ENCODE results near the gene SLC25A43. TPM values are rescaled to one million over a fixed set of nuclear protein-coding genes. Genes with fewer than 3 reads are reported as not detected.

Gene SLC25A43
- total RNA-seq, 1 experiment from 2014 or later: 42.3 TPM

GRCh38 chrX:119393144-119393543, 6.0 kb upstream of the SLC25A43 start:
- intact Hi-C loops (cut with micrococcal nuclease; ENCODE audit: unreplicated experiment): no loop called here
- CTCF ChIA-PET: no interaction called here
- H3K27me3 ChIP-seq (ENCODE audit: insufficient read depth, low read depth): no peaks in the 10 kb centered on the region

GRCh38 chrX:119398587-119398973, 556 bp upstream of the SLC25A43 start:
- Histone ChIP-seq H4K20me1 (ENCODE audit: insufficient read depth) (no peaks in the 10 kb centered on the region; the same call in 1 of the 2 replicates), H3K36me3 (ENCODE audit: low read depth) (no peaks in the 10 kb centered on the region), H2AFZ (peak overlapping the region; percentile 87), H3K27me3 (ENCODE audit: insufficient read depth, low read depth) (no peaks in the 10 kb centered on the region), H3K9me3 (ENCODE audit: insufficient read depth, low read depth) (no peaks in the 10 kb centered on the region), H3K27ac (0 out of 2 replicates have a peak overlapping the region, but pooled peaks have one; percentile 38), H3K4me1 (replicated peaks; ENCODE audit: insufficient read depth) (peaks cover 39% of the 10 kb centered on the region), H3K9me2 (ENCODE audit: insufficient read depth) (no peaks in the 10 kb centered on the region), H3K4me3 (peak overlapping the region; percentile 94), H3K79me2 (ENCODE audit: low read depth) (peaks cover 35% of the 10 kb centered on the region), H3F3A (ENCODE audit: insufficient read depth, low read depth) (peaks cover 24% of the 10 kb centered on the region), H3K4me2 (peak overlapping the region; percentile 83)
- intact Hi-C loops (cut with micrococcal nuclease; ENCODE audit: unreplicated experiment): loop anchor here (2.0 kb wide), 1 partner anchor 70 kb away; the partner anchor contains the start of gene SLC25A5
- TF ChIP-seq EZH2 (IDR thresholded peaks at IDR 0.05; ENCODE audit: low read depth) (no peak), CTCF (conservative IDR thresholded peaks at IDR 0.05) (no peak)
- ChIA-PET POLR2A (ENCODE audit: unreplicated experiment) (no interaction called here), CTCF (no interaction called here)
- DNase-seq: no peak
- BruUV-seq (replicated peaks): TSS peak; percentile 36

More at GRCh38 chrX:119393144-119393543, 6.0 kb upstream of the SLC25A43 start:
- no peaks in the 10 kb centered on the region for H3K9me2 ChIP-seq (ENCODE audit: insufficient read depth)
- no peaks in the 10 kb centered on the region for H3K79me2 ChIP-seq (ENCODE audit: low read depth)
- H3K4me1 ChIP-seq (replicated peaks; ENCODE audit: insufficient read depth): peaks cover under 1% of the 10 kb centered on the region; the same call in 1 of the 2 replicates
- H3K9me3 ChIP-seq (ENCODE audit: insufficient read depth, low read depth): no peaks in the 10 kb centered on the region
- no peaks in the 10 kb centered on the region for H3F3A ChIP-seq (ENCODE audit: insufficient read depth, low read depth)
- no peak overlapping the region for H3K4me2 ChIP-seq
- TF ChIP-seq CTCF (conservative IDR thresholded peaks at IDR 0.05) (no peak), EZH2 (IDR thresholded peaks at IDR 0.05; ENCODE audit: low read depth) (no peak)
- no peak overlapping the region for H3K4me3 ChIP-seq
- no TSS peak for BruUV-seq (replicated peaks)
- POLR2A ChIA-PET (ENCODE audit: unreplicated experiment): no interaction called here
- no peaks in the 10 kb centered on the region for H4K20me1 ChIP-seq (ENCODE audit: insufficient read depth)
- H3K36me3 ChIP-seq (ENCODE audit: low read depth): no peaks in the 10 kb centered on the region
- H2AFZ ChIP-seq: no peak overlapping the region
- DNase-seq: no peak
- no peak overlapping the region for H3K27ac ChIP-seq

- no peak for TF ChIP-seq EZH2 (IDR thresholded peaks at IDR 0.05; ENCODE audit: low read depth)
- TF ChIP-seq CTCF (conservative IDR thresholded peaks at IDR 0.05): no peak
- Histone ChIP-seq H3K27ac (no peak overlapping the region), H3K79me2 (ENCODE audit: low read depth) (peaks cover 47% of the 10 kb centered on the region), H3K4me1 (replicated peaks; ENCODE audit: insufficient read depth) (peaks cover 39% of the 10 kb centered on the region), H3F3A (ENCODE audit: insufficient read depth, low read depth) (peaks cover 24% of the 10 kb centered on the region), H3K4me2 (peak overlapping the region; percentile 83), H3K4me3 (peak overlapping the region; percentile 94), H2AFZ (peak overlapping the region; percentile 87), H4K20me1 (ENCODE audit: insufficient read depth) (no peaks in the 10 kb centered on the region; the same call in 1 of the 2 replicates), H3K9me2 (ENCODE audit: insufficient read depth) (no peaks in the 10 kb centered on the region), H3K36me3 (ENCODE audit: low read depth) (no peaks in the 10 kb centered on the region), H3K27me3 (ENCODE audit: insufficient read depth, low read depth) (no peaks in the 10 kb centered on the region), H3K9me3 (ENCODE audit: insufficient read depth, low read depth) (no peaks in the 10 kb centered on the region)
- BruUV-seq (replicated peaks): no TSS peak
- POLR2A ChIA-PET (ENCODE audit: unreplicated experiment): interaction anchor here (0.7 kb wide), 1 partner anchor 42 kb away, joined by 22 read pairs; no protein-coding TSS in a partner anchor
- CTCF ChIA-PET: no interaction called here
- no peak for DNase-seq
- intact Hi-C loops (cut with micrococcal nuclease; ENCODE audit: unreplicated experiment): loop anchor here (2.0 kb wide), 1 partner anchor 69 kb away; the partner anchor contains the start of gene SLC25A5
Observed at GRCh38 chrX:119399772-119400101, 601 bp downstream of the SLC25A43 start.
